GM12891 (cell line): Measurements from ENCODE around the gene PRRT3.

Experiments used
- POLR2A ChIP-seq: IDR thresholded peaks from 2 replicates; pipeline ENCODE4 v1.6.1; 2011; ENCODE audit warnings: low read depth, low read length, control low read depth
- POLR2AphosphoS5 ChIP-seq: IDR thresholded peaks from 2 replicates; pipeline ENCODE4 v1.6.1; 2011; ENCODE audit warnings: low read depth, low read length, control low read depth

- no peak; the same call in 1 of the 2 replicates for TF ChIP-seq POLR2AphosphoS5
- TF ChIP-seq POLR2A, result no peak
Observed at GRCh38 chr3:9937486-9938238, 14.5 kb downstream of the PRRT3 start.
